Rectal smooth muscle tissue (tissue), 1 donor: ENCODE data around the gene MCC.
A peak's percentile ranks its signal among the peaks of the same experiment; 100 is the strongest.

Experiments used
- H3K27ac ChIP-seq: one replicate; pipeline ENCODE4 v1.7.0; 2013; ENCODE audit warnings: low read depth, low read length, inconsistent platforms
- H3K27me3 ChIP-seq: one replicate; pipeline ENCODE4 v1.7.0; 2013; ENCODE audit warnings: low read length; ENCODE audit not compliant: control insufficient read depth, insufficient read depth
- H3K36me3 ChIP-seq: one replicate; pipeline ENCODE4 v1.7.0; 2013; ENCODE audit warnings: low read length; ENCODE audit not compliant: control insufficient read depth, insufficient read depth
- H3K4me1 ChIP-seq: one replicate; pipeline ENCODE4 v1.7.0; 2013; ENCODE audit warnings: low read length; ENCODE audit not compliant: control insufficient read depth, insufficient read depth
- H3K4me3 ChIP-seq: one replicate; pipeline ENCODE4 v1.7.0; 2013; ENCODE audit warnings: low read length
- H3K9ac ChIP-seq: one replicate; pipeline ENCODE4 v1.7.0; 2013; ENCODE audit warnings: low read length

The MCC gene

GRCh38 chr5:113095831-113096230 lies 392.4 kb downstream of the MCC start:
- no peak overlapping the region for H3K4me3 ChIP-seq
- H3K9ac ChIP-seq: no peak overlapping the region
- peaks cover 2% of the 10 kb centered on the region for H3K4me1 ChIP-seq
- H3K27me3 ChIP-seq: no peaks in the 10 kb centered on the region
- no peak overlapping the region for H3K27ac ChIP-seq
- no peaks in the 10 kb centered on the region for H3K36me3 ChIP-seq

GRCh38 chr5:113093558-113093957 lies 394.7 kb downstream of the MCC start:
- Histone ChIP-seq H3K9ac (no peak overlapping the region), H3K27me3 (no peaks in the 10 kb centered on the region), H3K4me3 (no peak overlapping the region), H3K4me1 (peaks cover 7% of the 10 kb centered on the region), H3K36me3 (no peaks in the 10 kb centered on the region), H3K27ac (no peak overlapping the region)

- Histone ChIP-seq H3K4me3 (no peak overlapping the region), H3K27ac (no peak overlapping the region), H3K36me3 (no peaks in the 10 kb centered on the region), H3K9ac (no peak overlapping the region), H3K27me3 (no peaks in the 10 kb centered on the region), H3K4me1 (peaks cover 7% of the 10 kb centered on the region)
Observed at GRCh38 chr5:113092683-113093082, 395.6 kb downstream of the MCC start.

GRCh38 chr5:113091622-113092021 lies 396.6 kb downstream of the MCC start:
- no peaks in the 10 kb centered on the region for H3K27me3 ChIP-seq
- H3K36me3 ChIP-seq: no peaks in the 10 kb centered on the region
- no peak overlapping the region for H3K4me3 ChIP-seq
- H3K9ac ChIP-seq: no peak overlapping the region
- H3K4me1 ChIP-seq: peaks cover 7% of the 10 kb centered on the region
- H3K27ac ChIP-seq: no peak overlapping the region

- Histone ChIP-seq H3K36me3 (no peaks in the 10 kb centered on the region), H3K27ac (peak overlapping the region; percentile 12), H3K27me3 (no peaks in the 10 kb centered on the region), H3K9ac (no peak overlapping the region), H3K4me1 (peaks cover 7% of the 10 kb centered on the region), H3K4me3 (no peak overlapping the region)
Observed at GRCh38 chr5:113090336-113091106, 397.7 kb downstream of the MCC start.

GRCh38 chr5:113089653-113090335 lies 398.5 kb downstream of the MCC start:
- Histone ChIP-seq H3K27ac (no peak overlapping the region), H3K9ac (no peak overlapping the region), H3K4me3 (no peak overlapping the region), H3K36me3 (peaks cover 2% of the 10 kb centered on the region), H3K4me1 (peaks cover 7% of the 10 kb centered on the region), H3K27me3 (no peaks in the 10 kb centered on the region)

GRCh38 chr5:113087976-113088514 lies 400.2 kb downstream of the MCC start:
- H3K9ac ChIP-seq: no peak overlapping the region
- peaks cover 7% of the 10 kb centered on the region for H3K4me1 ChIP-seq
- no peak overlapping the region for H3K27ac ChIP-seq
- H3K27me3 ChIP-seq: no peaks in the 10 kb centered on the region
- no peak overlapping the region for H3K4me3 ChIP-seq
- peaks cover 2% of the 10 kb centered on the region for H3K36me3 ChIP-seq

GRCh38 chr5:113085880-113086409 lies 402.3 kb downstream of the MCC start:
- peaks cover 7% of the 10 kb centered on the region for H3K4me1 ChIP-seq
- no peaks in the 10 kb centered on the region for H3K27me3 ChIP-seq
- no peak overlapping the region for H3K27ac ChIP-seq

GRCh38 chr5:113085084-113085414 lies 403.2 kb downstream of the MCC start:
- no peaks in the 10 kb centered on the region for H3K27me3 ChIP-seq
- H3K9ac ChIP-seq: no peak overlapping the region
- no peak overlapping the region for H3K27ac ChIP-seq
- H3K4me1 ChIP-seq: peaks cover 5% of the 10 kb centered on the region
- H3K36me3 ChIP-seq: peaks cover 2% of the 10 kb centered on the region
- H3K4me3 ChIP-seq: no peak overlapping the region

More at GRCh38 chr5:113085880-113086409, 402.3 kb downstream of the MCC start:
- Histone ChIP-seq H3K4me3 (no peak overlapping the region), H3K9ac (no peak overlapping the region), H3K36me3 (peaks cover 2% of the 10 kb centered on the region)

- Histone ChIP-seq H3K4me1 (peaks cover under 1% of the 10 kb centered on the region), H3K36me3 (peaks cover 2% of the 10 kb centered on the region), H3K4me3 (no peak overlapping the region), H3K27me3 (no peaks in the 10 kb centered on the region), H3K9ac (no peak overlapping the region), H3K27ac (no peak overlapping the region)
Observed at GRCh38 chr5:113084402-113085083, 403.7 kb downstream of the MCC start.

GRCh38 chr5:113083481-113083880 lies 404.8 kb downstream of the MCC start:
- Histone ChIP-seq H3K9ac (no peak overlapping the region), H3K27me3 (no peaks in the 10 kb centered on the region), H3K4me3 (no peak overlapping the region), H3K27ac (no peak overlapping the region), H3K4me1 (no peaks in the 10 kb centered on the region), H3K36me3 (peaks cover 2% of the 10 kb centered on the region)

- Histone ChIP-seq H3K27me3 (no peaks in the 10 kb centered on the region), H3K36me3 (peaks cover 2% of the 10 kb centered on the region), H3K27ac (no peak overlapping the region), H3K4me1 (no peaks in the 10 kb centered on the region), H3K4me3 (no peak overlapping the region), H3K9ac (no peak overlapping the region)
Observed at GRCh38 chr5:113082547-113082905, 405.7 kb downstream of the MCC start.
